ENCODE measurements around the gene GOT1.

Gene GOT1

GRCh38 chr10:99394761-99395386 is 35.5 kb downstream of the GOT1 start:
- no peak for DNase-seq

- no peak for DNase-seq
These were observed 36.2 kb downstream of the GOT1 start for GRCh38 chr10:99394256-99394655.

- no peak for DNase-seq
These were observed 36.7 kb downstream of the GOT1 start for GRCh38 chr10:99393683-99394082.

- no peak for DNase-seq
These were observed 37.4 kb downstream of the GOT1 start for GRCh38 chr10:99393036-99393435.

GRCh38 chr10:99391346-99391745 is 39.1 kb downstream of the GOT1 start:
- DNase-seq: no peak

- DNase-seq: no peak
These were observed 40.5 kb downstream of the GOT1 start for GRCh38 chr10:99389729-99390480.

- no peak for DNase-seq
These were observed 42.9 kb downstream of the GOT1 start for GRCh38 chr10:99387541-99387940.

GRCh38 chr10:99387071-99387470 is 43.4 kb downstream of the GOT1 start:
- no peak for DNase-seq

- no peak for DNase-seq
These were observed 48.2 kb downstream of the GOT1 start for GRCh38 chr10:99382176-99382575.

- DNase-seq: no peak
These were observed 55.0 kb downstream of the GOT1 start for GRCh38 chr10:99375426-99375825.

GRCh38 chr10:99374972-99375371 is 55.5 kb downstream of the GOT1 start:
- DNase-seq: no peak

- DNase-seq: no peak
These were observed 55.9 kb downstream of the GOT1 start for GRCh38 chr10:99374526-99374925.

GRCh38 chr10:99372546-99373271 is 57.7 kb downstream of the GOT1 start:
- no peak for DNase-seq

GRCh38 chr10:99370993-99371392 is 59.4 kb downstream of the GOT1 start:
- DNase-seq: peak; percentile 7 to 22

GRCh38 chr10:99369551-99369950 is 60.9 kb downstream of the GOT1 start:
- DNase-seq: no peak

GRCh38 chr10:99369126-99369525 is 61.3 kb downstream of the GOT1 start:
- DNase-seq: no peak

GRCh38 chr10:99368646-99369045 is 61.8 kb downstream of the GOT1 start:
- DNase-seq: no peak

- DNase-seq: no peak
These were observed 63.8 kb downstream of the GOT1 start for GRCh38 chr10:99366666-99367065.

- DNase-seq: no peak
These were observed 64.7 kb downstream of the GOT1 start for GRCh38 chr10:99365736-99366135.

GRCh38 chr10:99365311-99365710 is 65.1 kb downstream of the GOT1 start:
- no peak for DNase-seq

GRCh38 chr10:99364125-99364524 is 66.3 kb downstream of the GOT1 start:
- DNase-seq: no peak

GRCh38 chr10:99360934-99361333 is 69.5 kb downstream of the GOT1 start:
- no peak for DNase-seq

- no peak for DNase-seq
These were observed 72.3 kb downstream of the GOT1 start for GRCh38 chr10:99358101-99358500.

- DNase-seq: no peak
These were observed 72.7 kb downstream of the GOT1 start for GRCh38 chr10:99357691-99358090.

All from NCI-H2081 (cell line).